GM12872 (cell line): ENCODE data around the gene CARD14.
A peak's percentile ranks its signal among the peaks of the same experiment; 100 is the strongest.

ENCODE experiments used
- CTCF ChIP-seq: IDR thresholded peaks from 3 replicates; pipeline ENCODE4 v1.5.1; 2011; ENCODE audit warnings: low read depth, mild to moderate bottlenecking, low read length, moderate library complexity; ENCODE audit not compliant: insufficient read depth

Gene CARD14

GRCh38 chr17:80169784-80170500 is at the start of gene CARD14:
CARD14 (plus strand) TSS chr17:80170030; CDS start chr17:80181439, 11,409 bp downstream.
- no peak for TF ChIP-seq CTCF

- TF ChIP-seq CTCF, result no peak
Measured at GRCh38 chr17:80122026-80122575, 47.7 kb upstream of the CARD14 start.

- TF ChIP-seq CTCF, result no peak
Measured at GRCh38 chr17:80122926-80123505, 46.8 kb upstream of the CARD14 start.

- TF ChIP-seq CTCF, result no peak
Measured at GRCh38 chr17:80123791-80124190, 46.0 kb upstream of the CARD14 start.

- TF ChIP-seq CTCF, result peak; percentile 53
Measured at GRCh38 chr17:80124351-80124981, 45.4 kb upstream of the CARD14 start.

- no peak for TF ChIP-seq CTCF
Measured at GRCh38 chr17:80125656-80126448, 44.0 kb upstream of the CARD14 start.

GRCh38 chr17:80126449-80126715 is 43.4 kb upstream of the CARD14 start:
- no peak for TF ChIP-seq CTCF
